ENCODE data around the gene CFD. TPM values are rescaled to one million over a fixed set of nuclear protein-coding genes. Genes with fewer than 3 reads are reported as not detected.

Gene CFD
- total RNA-seq, 1 donor from 2014 or later, result not detected

DNA sequence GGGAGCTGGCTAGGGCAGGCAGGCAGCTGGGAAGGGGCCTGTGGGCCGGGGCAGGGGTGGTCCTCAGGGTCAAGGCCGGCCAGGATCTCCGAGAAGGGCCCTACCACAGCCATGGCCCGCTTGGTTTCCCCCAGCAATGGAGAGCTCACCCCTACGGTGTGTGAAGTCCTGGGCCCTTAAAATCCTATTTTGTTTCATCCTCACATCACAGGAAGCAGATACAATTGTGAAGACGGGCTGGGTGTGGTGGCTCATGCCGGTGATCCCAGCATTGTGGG is 42.6 kb downstream of the CFD start:
- Mint-ChIP-seq H3K36me3 (ENCODE audit: unreplicated experiment) (no peaks in the 10 kb centered on the region), H3K4me3 (ENCODE audit: unreplicated experiment) (no peak overlapping the region), H3K27me3 (ENCODE audit: unreplicated experiment) (peaks cover 7% of the 10 kb centered on the region), H3K9me3 (ENCODE audit: unreplicated experiment) (peaks cover 5% of the 10 kb centered on the region), H3K4me1 (ENCODE audit: low read depth, unreplicated experiment) (peaks cover 12% of the 10 kb centered on the region), H3K27ac (ENCODE audit: unreplicated experiment) (no peak overlapping the region)
- no peak for DNase-seq
- TF ChIP-seq, protein P1, sequence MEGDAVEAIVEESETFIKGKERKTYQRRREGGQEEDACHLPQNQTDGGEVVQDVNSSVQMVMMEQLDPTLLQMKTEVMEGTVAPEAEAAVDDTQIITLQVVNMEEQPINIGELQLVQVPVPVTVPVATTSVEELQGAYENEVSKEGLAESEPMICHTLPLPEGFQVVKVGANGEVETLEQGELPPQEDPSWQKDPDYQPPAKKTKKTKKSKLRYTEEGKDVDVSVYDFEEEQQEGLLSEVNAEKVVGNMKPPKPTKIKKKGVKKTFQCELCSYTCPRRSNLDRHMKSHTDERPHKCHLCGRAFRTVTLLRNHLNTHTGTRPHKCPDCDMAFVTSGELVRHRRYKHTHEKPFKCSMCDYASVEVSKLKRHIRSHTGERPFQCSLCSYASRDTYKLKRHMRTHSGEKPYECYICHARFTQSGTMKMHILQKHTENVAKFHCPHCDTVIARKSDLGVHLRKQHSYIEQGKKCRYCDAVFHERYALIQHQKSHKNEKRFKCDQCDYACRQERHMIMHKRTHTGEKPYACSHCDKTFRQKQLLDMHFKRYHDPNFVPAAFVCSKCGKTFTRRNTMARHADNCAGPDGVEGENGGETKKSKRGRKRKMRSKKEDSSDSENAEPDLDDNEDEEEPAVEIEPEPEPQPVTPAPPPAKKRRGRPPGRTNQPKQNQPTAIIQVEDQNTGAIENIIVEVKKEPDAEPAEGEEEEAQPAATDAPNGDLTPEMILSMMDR (IDR thresholded peaks at IDR 0.05; ENCODE audit: partially characterized antibody, unreplicated experiment), result no peak

DNA sequence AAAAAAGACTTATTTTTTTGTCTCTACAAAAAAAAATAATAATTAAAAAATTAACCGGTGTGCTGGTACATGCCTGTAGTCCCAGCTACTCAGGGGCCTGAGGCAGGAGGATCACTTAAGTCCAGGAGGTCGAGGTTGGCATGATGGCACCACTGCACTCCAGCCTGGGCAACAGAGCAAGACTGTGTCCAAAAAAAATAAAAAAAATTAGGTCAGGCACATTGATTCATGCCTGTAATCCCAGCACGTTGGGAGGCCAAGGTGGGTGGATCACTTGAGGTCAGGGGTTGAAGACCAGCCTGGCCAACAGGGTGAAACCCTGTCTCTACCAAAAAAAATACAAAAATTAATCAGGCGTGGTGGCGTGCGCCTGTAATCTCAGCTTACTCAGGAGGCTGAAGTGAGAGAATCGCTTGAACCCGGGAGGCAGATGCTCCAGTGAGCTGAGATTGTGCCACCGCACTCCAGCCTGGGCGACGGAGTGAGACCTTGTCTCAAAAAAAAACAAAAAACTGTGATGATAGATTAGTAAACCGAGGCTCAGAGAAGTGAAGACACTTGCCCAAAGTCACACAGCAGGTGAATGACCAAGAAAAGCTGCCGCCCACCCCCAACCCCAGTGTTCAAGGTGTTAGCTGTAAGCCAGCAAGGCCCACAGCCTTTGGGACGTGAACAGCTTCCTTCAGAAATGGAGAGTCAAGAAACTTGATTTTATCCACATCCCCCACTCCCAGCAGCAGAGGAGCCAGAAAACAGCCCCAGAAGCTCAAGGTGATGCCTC is 43.2 kb downstream of the CFD start:
- H3K36me3 Mint-ChIP-seq (ENCODE audit: unreplicated experiment), result no peaks in the 10 kb centered on the region
- H3K9me3 Mint-ChIP-seq (ENCODE audit: unreplicated experiment), result peaks cover 4% of the 10 kb centered on the region
- peak overlapping the region; percentile 63 for H3K4me3 Mint-ChIP-seq (ENCODE audit: unreplicated experiment)
- TF ChIP-seq, protein P1 (IDR thresholded peaks at IDR 0.05; ENCODE audit: partially characterized antibody, unreplicated experiment), result no peak
- DNase-seq, result no peak
- peaks cover 12% of the 10 kb centered on the region for H3K4me1 Mint-ChIP-seq (ENCODE audit: low read depth, unreplicated experiment)
- peak overlapping the region; percentile 70 for H3K27ac Mint-ChIP-seq (ENCODE audit: unreplicated experiment)
- peaks cover 7% of the 10 kb centered on the region for H3K27me3 Mint-ChIP-seq (ENCODE audit: unreplicated experiment)

DNA sequence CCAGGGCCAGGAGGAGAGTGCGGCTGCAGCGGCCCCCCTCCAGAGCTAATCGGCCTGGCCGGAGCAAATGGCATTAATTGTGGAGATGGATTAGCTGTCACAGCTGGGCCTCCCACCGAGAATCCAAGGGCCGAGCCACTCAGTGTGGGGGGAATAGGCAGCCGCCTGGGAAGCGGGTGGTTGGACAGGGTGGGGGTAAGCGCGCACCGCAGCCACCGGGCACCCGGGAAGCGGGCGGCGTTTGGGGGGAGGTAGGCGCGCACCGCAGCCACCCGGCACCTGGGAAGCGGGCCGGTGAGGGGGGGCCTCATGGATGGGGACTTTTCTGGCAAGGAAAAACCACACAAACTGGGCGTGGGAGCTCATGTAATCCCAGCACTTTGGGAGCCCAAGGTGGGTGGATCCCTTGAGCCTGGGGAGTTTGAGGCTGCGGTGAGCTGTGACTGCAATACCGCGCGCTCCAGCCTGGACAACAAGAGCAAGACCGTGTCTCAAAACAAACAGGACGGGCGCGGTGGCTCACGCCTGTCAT is 43.9 kb downstream of the CFD start:
- H3K4me3 Mint-ChIP-seq (ENCODE audit: unreplicated experiment), result peak overlapping the region; percentile 63
- TF ChIP-seq, protein P1 (IDR thresholded peaks at IDR 0.05; ENCODE audit: partially characterized antibody, unreplicated experiment), result no peak
- H3K4me1 Mint-ChIP-seq (ENCODE audit: low read depth, unreplicated experiment), result peaks cover 12% of the 10 kb centered on the region
- DNase-seq, result peak; percentile 77
- H3K27ac Mint-ChIP-seq (ENCODE audit: unreplicated experiment), result peak overlapping the region; percentile 94
- no peaks in the 10 kb centered on the region for H3K36me3 Mint-ChIP-seq (ENCODE audit: unreplicated experiment)
- peaks cover 4% of the 10 kb centered on the region for H3K27me3 Mint-ChIP-seq (ENCODE audit: unreplicated experiment)
- H3K9me3 Mint-ChIP-seq (ENCODE audit: unreplicated experiment), result peaks cover 4% of the 10 kb centered on the region

DNA sequence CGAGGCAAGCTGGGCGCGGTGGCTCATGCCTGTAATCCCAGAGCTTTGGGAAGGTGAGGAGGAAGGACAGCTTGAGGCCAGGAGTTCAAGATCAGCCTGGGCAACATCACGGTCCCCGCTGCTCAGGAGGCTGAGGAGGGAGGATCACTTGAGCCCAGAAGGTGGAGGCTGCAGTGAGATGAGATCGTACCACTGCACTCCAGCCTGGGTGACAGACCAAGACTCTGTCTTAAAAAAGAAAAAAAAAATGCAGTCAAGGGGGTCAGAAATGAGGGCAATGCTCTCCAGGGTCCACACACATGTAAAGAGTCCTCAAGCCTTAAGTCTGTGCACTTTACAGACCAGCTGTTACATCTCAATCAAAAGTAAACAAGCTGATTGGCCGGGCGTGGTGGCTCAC is 45.1 kb downstream of the CFD start:
- Mint-ChIP-seq H3K27me3 (ENCODE audit: unreplicated experiment) (peaks cover 3% of the 10 kb centered on the region), H3K4me3 (ENCODE audit: unreplicated experiment) (peak overlapping the region; percentile 52), H3K36me3 (ENCODE audit: unreplicated experiment) (no peaks in the 10 kb centered on the region), H3K27ac (ENCODE audit: unreplicated experiment) (peak overlapping the region; percentile 94), H3K9me3 (ENCODE audit: unreplicated experiment) (peaks cover 4% of the 10 kb centered on the region), H3K4me1 (ENCODE audit: low read depth, unreplicated experiment) (peaks cover 9% of the 10 kb centered on the region)
- TF ChIP-seq, protein P1 (IDR thresholded peaks at IDR 0.05; ENCODE audit: partially characterized antibody, unreplicated experiment), result no peak
- DNase-seq, result no peak

DNA sequence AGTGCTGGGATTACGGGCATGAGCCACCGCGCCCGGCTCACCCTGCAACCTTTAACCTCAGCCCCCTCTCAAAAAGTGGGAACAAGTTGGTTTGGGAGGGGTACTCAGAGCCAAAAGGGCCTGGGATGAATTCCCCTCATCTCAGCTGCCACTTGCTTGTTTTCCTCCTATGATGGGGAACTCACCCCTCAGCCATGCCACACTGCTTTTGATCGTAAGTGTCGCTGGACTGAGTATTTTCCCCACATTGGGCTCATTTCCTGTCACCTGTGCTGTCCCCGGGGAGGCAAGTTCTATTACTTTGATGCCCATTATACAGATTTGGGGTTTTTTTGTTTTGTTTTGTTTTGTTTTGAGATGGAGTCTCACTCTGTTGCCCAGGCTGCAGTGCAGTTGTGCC is 47.0 kb downstream of the CFD start:
- Mint-ChIP-seq H3K9me3 (ENCODE audit: unreplicated experiment) (peaks cover 4% of the 10 kb centered on the region), H3K27me3 (ENCODE audit: unreplicated experiment) (peaks cover 7% of the 10 kb centered on the region), H3K4me1 (ENCODE audit: low read depth, unreplicated experiment) (peaks cover 9% of the 10 kb centered on the region), H3K27ac (ENCODE audit: unreplicated experiment) (no peak overlapping the region), H3K36me3 (ENCODE audit: unreplicated experiment) (no peaks in the 10 kb centered on the region), H3K4me3 (ENCODE audit: unreplicated experiment) (no peak overlapping the region)
- TF ChIP-seq, protein P1 (IDR thresholded peaks at IDR 0.05; ENCODE audit: partially characterized antibody, unreplicated experiment), result no peak
- no peak for DNase-seq

Measured in glutamatergic neuron (in vitro differentiated cells).